NCI-H526 (cell line): ENCODE results near the gene OPCML.

Experiments used
- DNase-seq, 2 experiments: peaks; one replicate each; lab custom pipeline; 2025; lab: John Stamatoyannopoulos, UW

Gene OPCML

GRCh38 chr11:132559331-132560036 lies 972.8 kb downstream of the OPCML start:
- no peak for DNase-seq

- no peak for DNase-seq
Measured at GRCh38 chr11:132556316-132556715, 976.0 kb downstream of the OPCML start.

- DNase-seq: no peak
Measured at GRCh38 chr11:132555617-132556016, 976.7 kb downstream of the OPCML start.

DNA sequence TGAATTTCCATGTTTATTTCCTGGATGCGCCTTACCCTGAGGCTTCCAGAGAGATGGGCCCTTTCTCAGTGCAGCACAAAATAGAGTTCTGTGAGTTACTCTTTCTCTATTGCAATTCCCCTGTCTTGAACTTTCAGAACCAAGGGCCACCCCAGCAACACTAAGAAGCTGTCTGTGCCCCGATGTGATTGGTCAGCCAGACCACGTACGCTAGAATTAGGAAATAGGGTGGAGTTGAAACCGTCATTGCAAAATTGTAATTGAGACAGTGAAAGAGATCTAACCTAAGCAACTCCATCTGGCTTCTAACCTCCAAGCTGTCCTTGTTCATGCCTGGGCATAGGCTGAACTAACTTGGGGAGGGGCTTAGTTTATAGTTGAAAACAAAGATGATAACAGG lies 981.3 kb downstream of the OPCML start:
- DNase-seq: no peak

- peak; percentile 28 to 46 for DNase-seq
Measured at GRCh38 chr11:132549561-132549960, 982.7 kb downstream of the OPCML start.

GRCh38 chr11:132549001-132549400 lies 983.3 kb downstream of the OPCML start:
- no peak for DNase-seq

DNA sequence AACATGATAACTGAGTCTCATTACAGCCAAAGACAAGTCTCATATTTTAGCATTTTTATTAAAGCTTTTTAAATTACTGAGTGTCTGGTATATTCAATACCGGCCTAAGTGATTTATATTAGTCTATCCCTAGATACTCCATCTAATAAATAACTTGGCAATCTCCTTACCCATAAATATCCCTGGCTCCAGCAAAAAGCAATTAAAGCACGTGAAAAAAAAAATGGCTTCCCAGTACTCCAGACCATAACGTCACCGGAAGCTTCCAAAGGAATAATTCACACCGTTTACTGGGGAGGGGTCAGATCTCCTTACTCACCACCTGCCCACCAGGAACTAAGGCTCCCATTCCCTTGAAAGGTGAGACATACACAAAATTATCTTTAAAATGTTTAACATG lies 988.3 kb downstream of the OPCML start:
- no peak for DNase-seq

GRCh38 chr11:132541794-132542193 lies 990.5 kb downstream of the OPCML start:
- no peak for DNase-seq

- no peak for DNase-seq
Measured at GRCh38 chr11:132540581-132540980, 991.7 kb downstream of the OPCML start.

- DNase-seq: no peak
Measured at GRCh38 chr11:132539590-132540368, 992.5 kb downstream of the OPCML start.

DNA sequence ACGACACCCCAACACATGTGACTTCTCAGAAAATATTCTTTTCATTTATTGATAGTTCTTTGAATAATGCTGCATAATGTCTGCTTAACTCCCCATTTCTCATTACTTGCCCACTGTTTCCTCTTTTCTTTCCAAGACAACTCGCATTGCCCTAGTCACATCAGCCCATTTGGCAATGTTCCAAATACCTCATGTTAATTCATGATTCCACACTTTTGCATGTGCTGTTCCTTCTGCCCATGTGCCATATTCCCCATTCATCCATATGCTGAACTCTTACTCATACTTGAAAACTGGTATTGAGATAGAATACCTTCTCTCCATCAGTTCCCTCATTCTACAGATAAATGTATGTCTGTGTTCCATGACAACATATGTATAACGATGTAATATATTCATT lies 993.7 kb downstream of the OPCML start:
- no peak for DNase-seq

DNA sequence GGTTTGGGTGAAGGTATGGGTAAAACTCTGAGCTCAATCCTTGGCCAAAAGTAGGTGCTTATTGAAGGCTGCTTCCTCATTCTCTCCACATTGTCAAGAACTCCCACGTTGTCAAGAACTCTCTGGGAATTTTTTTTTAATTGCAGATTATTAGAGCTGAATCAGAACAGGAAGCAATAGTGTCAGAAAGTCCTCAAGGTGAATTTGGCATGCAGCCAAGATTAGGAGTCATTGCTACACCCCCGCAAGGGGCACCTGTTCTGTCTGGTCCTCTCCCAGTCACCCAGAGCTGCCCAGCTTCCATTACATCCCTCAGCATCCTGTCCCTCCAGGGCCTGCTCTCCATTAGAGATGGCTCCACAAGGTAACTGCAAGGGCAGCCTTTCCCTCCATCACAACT lies 996.5 kb downstream of the OPCML start:
- no peak for DNase-seq

DNA sequence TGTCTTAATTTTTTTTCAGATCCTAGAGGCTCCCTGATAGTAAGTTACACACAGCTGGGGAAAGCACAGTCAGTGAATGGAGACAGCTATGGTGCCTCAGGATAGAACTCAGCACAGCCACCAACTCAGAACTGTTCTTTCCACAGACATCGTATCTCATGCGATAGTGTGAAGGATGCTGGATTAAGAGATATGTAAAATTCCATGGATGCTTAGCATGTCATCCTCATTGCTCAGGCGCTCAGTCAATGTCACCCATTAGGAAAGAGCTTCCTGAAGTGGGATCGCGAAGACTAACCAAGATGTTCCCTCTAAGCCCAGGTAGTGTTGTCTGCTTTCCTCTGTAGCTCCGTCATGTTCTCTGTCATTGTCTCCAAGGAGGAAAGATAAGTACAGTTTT lies 1000.4 kb downstream of the OPCML start:
- no peak for DNase-seq

GRCh38 chr11:132528181-132528580 lies 1004.1 kb downstream of the OPCML start:
- DNase-seq: no peak

DNA sequence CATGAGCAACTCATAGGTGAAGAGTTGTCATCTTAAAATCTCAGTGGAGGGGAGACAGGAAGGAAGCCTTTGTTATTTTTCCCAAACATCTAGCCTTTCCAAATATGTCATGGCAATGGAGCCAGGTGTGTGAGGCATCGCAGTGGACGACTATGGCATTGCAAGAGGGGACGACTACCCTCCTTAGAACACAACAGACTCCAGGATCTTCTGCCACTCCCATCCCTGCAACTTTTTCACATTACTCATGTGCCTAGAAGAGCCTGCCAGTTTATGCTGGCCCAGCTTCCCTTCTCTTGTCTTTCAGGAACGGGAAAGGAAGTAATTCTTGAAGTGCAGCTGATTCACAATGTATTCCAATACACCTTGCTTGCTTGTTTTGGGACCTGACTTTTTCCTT lies 1008.4 kb downstream of the OPCML start:
- no peak for DNase-seq

GRCh38 chr11:132520199-132520598 lies 1012.1 kb downstream of the OPCML start:
- DNase-seq: no peak

GRCh38 chr11:132519241-132519815 lies 1013.0 kb downstream of the OPCML start:
- DNase-seq: no peak

DNA sequence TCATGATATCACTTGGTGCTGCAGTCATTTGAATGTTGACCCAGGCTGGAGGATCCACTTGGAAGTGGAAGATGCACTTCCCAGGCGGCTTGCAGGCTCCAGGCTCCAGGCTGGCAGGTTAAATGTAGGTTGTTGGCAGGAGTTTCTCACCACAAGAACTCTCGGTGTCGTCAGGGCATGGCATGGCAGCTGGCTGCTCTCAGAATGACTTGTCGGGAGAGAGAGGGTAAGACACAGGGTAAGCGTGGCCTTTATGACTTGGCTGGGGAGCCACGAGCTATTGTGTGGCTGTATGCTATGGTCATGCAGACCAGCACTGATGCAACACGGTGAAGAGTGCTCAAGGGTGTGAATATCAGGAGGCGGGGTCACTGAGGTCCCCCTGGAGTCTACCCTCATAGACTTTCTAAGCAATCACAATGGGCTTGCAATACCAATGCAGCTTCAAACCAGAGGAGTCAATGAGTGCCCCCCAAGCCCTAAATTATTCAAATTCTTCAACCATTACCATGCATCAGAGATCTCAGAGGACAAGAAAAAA lies 1027.7 kb downstream of the OPCML start:
- no peak for DNase-seq

GRCh38 chr11:132501356-132501755 lies 1030.9 kb downstream of the OPCML start:
- DNase-seq: no peak

GRCh38 chr11:132499661-132500060 lies 1032.6 kb downstream of the OPCML start:
- DNase-seq: no peak

GRCh38 chr11:132496341-132496740 lies 1036.0 kb downstream of the OPCML start:
- DNase-seq: no peak

DNA sequence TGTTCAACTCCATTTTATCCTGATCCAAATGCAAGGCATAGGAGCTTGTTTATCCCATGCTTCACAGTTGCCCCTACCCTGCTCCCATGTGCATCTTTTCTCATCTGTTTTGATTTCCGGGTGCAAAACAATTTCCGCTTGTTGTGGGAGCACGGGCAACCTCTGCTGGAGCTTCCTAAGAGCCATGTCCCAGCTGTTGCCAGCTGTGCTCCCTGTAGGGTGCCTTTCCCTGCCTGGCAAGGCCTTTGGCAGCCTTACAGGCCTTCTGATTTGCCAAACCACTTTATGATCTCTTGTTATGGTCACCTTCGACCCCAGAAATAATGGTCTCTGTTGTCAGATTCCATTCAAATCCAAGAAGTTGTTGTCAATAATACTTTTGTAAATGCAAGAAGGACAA lies 1038.5 kb downstream of the OPCML start:
- DNase-seq: no peak

- DNase-seq: no peak
Measured at GRCh38 chr11:132490978-132491377, 1041.3 kb downstream of the OPCML start.
